ENCODE measurements around the gene SELENBP1. TPM values are rescaled to one million over a fixed set of nuclear protein-coding genes. Genes with fewer than 3 reads are reported as not detected.

Gene SELENBP1
- total RNA-seq, 1 donor, result 23.3 TPM

DNA sequence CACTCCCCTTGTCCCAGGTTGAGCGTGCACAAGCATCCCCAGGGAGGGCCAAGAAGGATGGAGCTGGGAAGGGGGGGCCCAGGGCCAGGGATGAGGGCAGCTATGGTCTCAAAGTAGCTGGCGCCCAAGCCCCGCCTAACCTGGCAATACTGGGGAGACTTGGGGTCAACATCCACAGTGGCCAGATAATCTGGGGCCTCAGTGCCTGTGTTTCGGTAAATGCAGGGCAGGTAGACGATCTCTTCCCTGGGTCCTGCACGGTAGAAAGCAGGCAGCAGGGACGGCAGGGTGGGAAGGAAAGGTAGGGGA is 3.2 kb downstream of the SELENBP1 start:
- H3K4me3 ChIP-seq (ENCODE audit: low read depth, low read length), result no peak overlapping the region
- TF ChIP-seq CTCF (IDR thresholded peaks at IDR 0.05; ENCODE audit: insufficient read depth, low read depth, low read length), result no peak
- DNase-seq (ENCODE audit: low read depth), result no peak

GRCh38 chr1:151368393-151369301 is 3.9 kb downstream of the SELENBP1 start:
- no peak for TF ChIP-seq CTCF (IDR thresholded peaks at IDR 0.05; ENCODE audit: insufficient read depth, low read depth, low read length)

DNA sequence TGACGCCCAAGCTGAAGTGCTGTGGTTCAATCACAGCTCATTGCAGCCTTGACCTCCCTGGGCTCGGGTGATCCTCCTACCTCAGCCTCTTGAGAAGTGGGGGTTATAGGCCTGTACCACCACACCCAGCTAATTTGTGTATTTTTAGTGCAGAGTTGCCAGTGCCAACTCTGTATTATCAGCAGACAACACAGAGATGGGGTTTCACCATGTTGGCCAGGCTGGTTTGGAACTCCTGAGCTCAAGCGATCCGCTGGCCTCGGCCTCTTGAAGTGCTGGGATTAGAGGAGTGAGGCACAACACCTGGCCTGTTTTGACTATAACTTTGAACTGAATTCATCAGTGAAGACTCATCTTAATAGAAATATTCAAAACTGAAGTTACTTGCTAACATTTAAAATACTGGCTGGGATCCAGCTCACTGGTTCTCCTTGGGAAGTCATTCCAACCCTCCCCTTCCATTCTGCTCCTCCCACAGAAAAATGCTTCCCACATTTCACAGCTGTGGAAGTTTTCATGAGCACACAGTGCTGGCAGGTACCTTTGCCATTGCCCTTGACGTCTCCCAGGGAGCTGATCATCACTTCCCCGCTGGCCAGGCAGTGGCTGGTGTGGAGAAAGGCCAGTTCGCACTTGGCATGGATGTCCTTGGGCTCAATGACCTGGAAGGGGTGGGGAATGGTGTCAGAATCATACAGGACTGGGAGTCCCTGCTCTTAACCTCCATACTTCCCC is 4.7 kb downstream of the SELENBP1 start:
- TF ChIP-seq CTCF (IDR thresholded peaks at IDR 0.05; ENCODE audit: insufficient read depth, low read depth, low read length), result no peak
- DNase-seq (ENCODE audit: low read depth), result peak; percentile 12
- H3K4me3 ChIP-seq (ENCODE audit: low read depth, low read length), result no peak overlapping the region

More at GRCh38 chr1:151368393-151369301, 3.9 kb downstream of the SELENBP1 start:
- H3K4me3 ChIP-seq (ENCODE audit: low read depth, low read length), result no peak overlapping the region
- DNase-seq (ENCODE audit: low read depth), result no peak

- TF ChIP-seq CTCF (IDR thresholded peaks at IDR 0.05; ENCODE audit: insufficient read depth, low read depth, low read length), result no peak
- H3K4me3 ChIP-seq (ENCODE audit: low read depth, low read length), result no peak overlapping the region
- DNase-seq (ENCODE audit: low read depth), result no peak
Measured at GRCh38 chr1:151364996-151365395, 7.5 kb downstream of the SELENBP1 start.

DNA sequence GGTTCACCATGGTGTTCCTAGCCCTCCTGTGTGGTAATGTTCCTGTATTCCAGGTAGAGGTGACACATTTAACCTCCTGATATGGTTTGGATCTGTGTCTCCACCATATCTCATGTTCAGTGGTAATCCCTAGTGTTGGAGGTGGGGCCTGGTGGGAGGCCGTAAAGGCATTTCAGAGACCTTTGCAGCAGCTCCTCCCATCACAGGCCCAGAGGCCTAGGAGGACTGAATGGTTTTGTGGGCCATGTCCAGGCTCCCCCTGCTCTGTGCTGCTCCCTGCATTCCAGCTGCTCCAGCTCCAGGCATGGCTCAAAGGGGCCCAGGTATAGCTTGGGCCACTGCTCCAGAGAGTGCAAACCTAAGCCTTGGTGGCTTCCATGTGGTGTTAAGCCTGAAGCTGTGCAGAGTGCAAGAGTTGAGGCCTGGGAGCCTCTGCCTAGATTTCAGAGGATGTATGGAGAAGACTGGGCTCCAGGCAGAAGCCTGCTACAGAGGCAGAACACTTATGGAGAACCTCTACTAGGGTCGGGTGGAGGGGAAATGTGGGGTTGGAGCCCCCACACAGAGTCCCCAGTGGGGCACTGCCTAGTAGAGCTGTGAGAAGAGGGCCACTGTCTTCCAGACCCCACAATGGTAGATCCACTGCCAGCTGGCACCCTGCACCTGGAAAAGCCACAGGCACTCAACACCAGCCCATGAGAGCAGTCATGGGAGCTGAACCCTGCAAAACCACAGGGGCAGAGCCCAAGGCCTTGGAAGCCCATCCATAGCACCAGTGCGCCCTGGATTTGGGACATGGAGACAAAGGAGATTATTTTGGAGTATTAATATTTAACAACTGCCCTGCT is 10.0 kb downstream of the SELENBP1 start:
- no peak overlapping the region for H3K4me3 ChIP-seq (ENCODE audit: low read depth, low read length)
- DNase-seq (ENCODE audit: low read depth), result no peak
- TF ChIP-seq CTCF (IDR thresholded peaks at IDR 0.05; ENCODE audit: insufficient read depth, low read depth, low read length), result no peak

DNA sequence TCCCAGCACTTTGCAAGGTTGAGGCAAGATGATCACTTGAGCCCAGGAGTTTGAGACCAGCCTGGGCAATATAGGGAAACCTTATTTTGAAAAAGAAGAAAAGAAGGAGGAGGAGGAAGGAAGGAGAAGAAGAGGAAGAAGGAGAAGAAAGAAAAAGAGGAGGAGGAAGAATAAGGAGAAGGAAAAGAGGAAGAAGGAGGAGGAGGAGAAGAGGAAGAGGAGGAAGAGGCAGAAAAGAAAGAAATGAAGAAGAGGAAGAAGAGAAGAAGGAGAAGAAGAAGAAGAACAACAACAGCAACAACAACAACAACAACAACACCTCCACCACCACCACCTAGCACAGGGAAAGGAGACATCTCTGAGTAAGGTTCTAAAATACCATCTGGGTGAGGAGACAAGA is 10.6 kb downstream of the SELENBP1 start:
- no peak for TF ChIP-seq CTCF (IDR thresholded peaks at IDR 0.05; ENCODE audit: insufficient read depth, low read depth, low read length)
- H3K4me3 ChIP-seq (ENCODE audit: low read depth, low read length), result no peak overlapping the region
- DNase-seq (ENCODE audit: low read depth), result no peak
